ENCODE data around the gene ZNF468.
A peak's percentile ranks its signal among the peaks of the same experiment; 100 is the strongest.
"Not testable (repeated sequence)": the region's sequence is repeated elsewhere in the genome, so short reads cannot be mapped to it uniquely, and the experiment has no call there.

ZNF468 gene

DNA sequence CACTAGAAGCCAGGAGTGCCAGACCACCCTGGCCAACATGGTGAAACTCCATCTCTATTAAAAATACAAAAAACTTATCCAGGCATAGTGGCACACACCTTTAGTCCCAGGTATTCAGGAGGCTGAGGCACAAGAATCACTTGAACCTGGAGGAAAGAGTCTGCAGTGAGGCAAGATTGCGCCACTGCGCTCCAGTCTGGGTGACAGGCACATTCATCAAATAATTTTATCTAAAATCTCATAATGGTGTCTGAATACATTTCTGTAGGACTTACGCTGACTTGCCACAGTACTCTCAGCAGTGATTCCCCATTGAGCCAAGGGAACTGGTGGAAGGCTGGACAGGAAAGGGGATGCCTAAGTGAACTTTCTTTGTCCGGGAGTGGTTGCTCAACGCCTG is 31.7 kb downstream of the ZNF468 start:
- no peak for DNase-seq (ENCODE audit: low read depth)

DNA sequence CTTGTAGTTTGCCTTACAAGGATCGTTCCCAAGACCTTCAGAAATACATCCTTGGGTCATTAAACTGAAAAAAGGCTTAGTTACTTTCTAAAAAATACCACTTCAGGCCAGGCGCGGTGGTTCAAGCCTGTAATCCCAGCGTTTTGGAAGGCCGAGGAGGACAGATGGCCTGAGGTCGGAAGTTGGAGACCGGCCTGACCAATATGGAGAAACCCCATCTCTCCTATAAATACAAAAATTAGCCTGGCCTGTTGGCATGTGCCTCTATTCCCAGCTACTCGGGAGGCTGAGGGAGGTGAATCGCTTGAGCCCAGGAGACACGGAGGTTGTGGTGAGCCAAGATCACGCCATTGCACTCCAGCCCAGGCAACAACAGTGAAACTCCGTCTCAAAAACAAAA is 33.7 kb downstream of the ZNF468 start:
- no peak for DNase-seq (ENCODE audit: low read depth)

DNA sequence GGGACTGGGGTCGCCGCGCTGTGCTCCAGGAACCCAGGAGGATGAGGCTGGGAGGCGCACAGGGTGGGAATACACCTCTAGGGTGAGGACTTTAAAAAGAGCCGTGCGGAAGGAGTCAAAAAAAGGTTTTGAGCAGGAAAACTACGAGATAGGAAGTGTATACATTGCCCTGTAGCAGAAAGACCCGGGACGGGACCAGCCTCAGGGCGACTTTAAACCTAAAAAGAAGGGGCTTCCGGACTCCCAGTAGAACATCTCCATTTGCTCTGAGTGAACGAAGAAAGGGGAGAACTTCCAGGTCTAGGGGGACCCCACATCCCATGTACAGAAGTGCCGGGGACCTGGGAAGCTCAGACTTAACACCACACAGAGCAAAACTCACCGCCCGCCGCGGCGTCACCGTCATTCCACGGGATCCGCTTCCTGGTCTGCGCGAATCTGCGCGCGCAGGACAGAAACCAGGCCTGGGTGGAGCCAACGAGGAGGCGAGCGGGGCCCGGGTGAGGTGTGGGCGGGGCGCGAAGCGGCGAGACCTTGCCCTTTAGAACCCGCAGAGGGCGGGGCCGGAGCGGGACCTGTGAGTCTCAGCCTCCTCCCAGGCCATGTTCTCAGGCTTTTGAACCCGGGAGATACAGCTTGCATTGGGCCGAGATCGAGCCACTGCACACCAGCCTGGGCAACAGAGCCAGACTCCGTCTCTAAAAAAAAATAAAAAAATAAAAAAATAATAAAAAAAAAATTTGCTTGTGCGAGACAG is 36.0 kb downstream of the ZNF468 start, which contains the start of gene ZNF28:
Gene ZNF28 (minus strand): TSS at position 430 of the 757 bp plus-strand sequence. CDS start 3,675 bp downstream, outside the sequence.
- DNase-seq (ENCODE audit: low read depth): peak; percentile 55

DNA sequence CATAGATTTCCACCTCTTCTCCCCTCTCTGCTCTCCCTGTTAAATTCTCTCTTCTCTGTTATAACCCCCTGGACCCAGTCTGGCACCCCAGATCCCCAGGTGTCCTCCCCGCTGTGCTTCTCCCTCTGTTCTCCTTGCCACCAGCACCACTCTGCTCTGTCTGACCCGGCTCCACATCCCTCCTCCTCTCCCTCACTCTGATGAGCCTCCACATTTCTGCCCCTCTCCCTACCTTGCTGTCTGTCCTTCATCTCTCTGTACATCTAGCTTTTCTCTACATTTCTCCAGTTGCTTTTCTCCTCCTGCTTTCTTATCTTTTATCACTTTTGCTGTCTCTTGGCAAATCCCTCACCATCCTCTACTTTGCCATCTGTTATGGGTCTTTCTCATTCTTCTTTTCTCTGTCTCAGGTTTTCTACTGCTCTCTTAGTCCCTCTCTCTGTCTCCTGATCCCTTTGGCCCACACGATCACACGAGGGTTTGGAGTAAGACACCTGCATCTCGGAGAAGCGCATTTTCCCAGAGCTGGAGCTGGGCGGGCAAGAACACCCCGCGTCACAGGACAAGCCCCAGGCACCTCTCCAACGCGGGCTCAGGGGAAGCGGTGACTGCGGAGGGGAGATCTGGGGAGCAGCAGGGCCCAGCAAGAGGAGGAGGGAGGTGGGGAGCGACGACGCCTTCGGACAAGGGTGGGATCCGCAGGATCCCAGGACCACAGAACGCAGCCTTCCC is 36.8 kb downstream of the ZNF468 start:
- DNase-seq (ENCODE audit: low read depth): not testable (repeated sequence)

DNA sequence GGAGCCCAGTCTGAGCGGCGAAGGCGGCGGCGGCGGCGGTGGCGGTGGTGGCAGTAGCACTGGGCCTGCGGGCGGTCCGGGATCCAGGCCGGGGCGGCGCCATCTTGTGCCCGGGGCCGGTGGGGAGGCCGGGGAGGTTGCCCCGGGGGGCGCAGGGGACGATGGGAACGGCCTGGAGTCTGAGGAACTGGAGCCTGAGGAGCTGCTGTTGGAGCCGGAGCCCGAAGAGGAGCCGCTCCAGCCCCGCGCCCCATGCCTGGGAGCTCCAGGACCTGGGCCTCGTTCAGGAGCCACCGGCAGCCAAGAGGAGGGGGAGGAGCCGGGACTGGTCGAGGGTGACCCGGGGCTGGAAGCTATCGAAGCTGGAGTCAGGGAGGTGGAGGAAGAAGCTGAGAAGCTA is 47.6 kb downstream of the ZNF468 start:
- DNase-seq (ENCODE audit: low read depth): no peak

DNA sequence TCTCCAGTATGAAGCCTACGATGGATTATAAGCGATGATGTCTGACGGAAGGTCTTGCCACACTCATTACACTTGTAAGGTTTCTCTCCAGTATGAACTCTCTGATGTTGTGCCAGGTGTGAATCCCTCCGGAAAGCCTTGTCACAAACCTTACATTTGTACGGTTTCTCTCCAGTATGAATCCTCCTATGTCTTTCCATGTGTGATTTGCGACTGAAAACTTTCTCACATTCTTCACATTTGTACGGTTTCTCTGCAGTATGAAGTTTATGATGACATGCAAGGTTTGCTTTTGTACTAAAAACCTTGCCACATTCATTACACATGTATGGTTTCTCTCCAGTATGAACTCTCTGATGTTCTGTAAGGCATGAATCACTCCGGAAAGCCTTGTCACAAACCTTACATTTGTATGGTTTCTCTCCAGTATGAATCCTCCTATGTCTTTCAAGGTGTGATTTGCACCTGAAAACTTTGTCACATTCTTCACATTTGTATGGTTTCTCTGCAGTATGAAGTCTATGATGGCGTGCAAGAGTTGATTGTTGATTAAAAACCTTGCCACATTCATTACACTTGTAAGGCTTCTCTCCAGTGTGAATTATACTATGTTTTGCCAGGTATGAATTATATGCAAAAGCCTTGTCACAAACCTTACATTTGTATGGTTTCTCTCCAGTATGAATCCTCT is 57.3 kb downstream of the ZNF468 start:
- DNase-seq (ENCODE audit: low read depth): not testable (repeated sequence)

DNA sequence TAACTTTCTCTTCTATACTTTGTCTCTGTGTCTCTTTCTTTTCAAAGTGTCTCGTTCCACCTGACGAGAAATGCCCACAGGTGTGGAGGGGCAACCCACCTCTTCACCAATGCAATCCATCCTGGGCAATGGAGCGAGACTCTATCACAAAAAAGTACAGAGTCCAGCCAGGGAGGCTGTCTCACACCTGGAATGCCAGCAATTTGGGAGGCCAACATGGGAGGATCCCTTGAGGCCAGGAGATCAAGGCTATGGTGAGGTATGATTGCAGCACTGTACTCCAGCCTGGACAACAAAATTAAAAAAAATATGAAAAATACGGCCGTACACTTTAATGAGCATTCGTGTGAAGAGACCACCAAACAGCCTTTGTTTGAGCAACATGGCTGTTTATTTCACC is 68.0 kb downstream of the ZNF468 start:
- no peak for DNase-seq (ENCODE audit: low read depth)

All from stimulated activated CD8-positive, alpha-beta memory T cell treated with anti-CD3 and anti-CD28 coated beads, Interleukin-4, amount 100 ng/mL, for 24 hours (primary cell).